Left hindlimb (tissue), 1 donor: ENCODE results near the gene WDR55.
"Not testable (repeated sequence)": the region's sequence is repeated elsewhere in the genome, so short reads cannot be mapped to it uniquely, and the experiment has no call there.

Experiments
- DNase-seq: peaks from one replicate; pipeline ENCODE4 v3.0.0-alpha.2; 2018

Gene WDR55

DNA sequence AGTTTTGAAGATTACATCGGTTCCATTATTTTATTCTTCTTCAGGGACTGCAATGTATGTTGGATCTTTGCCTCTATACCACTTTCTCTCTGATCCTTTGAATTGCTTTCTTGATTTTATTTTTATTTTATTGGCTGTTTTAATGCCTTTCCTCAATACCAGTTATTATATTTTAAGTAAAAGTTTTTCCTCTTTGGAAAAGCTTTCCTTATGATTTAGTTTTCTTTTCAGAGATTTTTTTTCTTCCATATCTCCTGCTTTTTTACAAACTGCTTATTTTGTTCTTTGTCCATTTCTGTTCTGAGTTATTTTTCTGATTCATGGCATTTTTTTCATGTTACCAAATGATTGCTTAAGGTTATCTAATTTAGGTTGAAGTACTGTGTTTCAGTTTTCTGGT, 47.1 kb downstream of the WDR55 start:
- DNase-seq, result no peak

- DNase-seq, result no peak
Observed at GRCh38 chr5:140713562-140714094, 48.9 kb downstream of the WDR55 start.

DNA sequence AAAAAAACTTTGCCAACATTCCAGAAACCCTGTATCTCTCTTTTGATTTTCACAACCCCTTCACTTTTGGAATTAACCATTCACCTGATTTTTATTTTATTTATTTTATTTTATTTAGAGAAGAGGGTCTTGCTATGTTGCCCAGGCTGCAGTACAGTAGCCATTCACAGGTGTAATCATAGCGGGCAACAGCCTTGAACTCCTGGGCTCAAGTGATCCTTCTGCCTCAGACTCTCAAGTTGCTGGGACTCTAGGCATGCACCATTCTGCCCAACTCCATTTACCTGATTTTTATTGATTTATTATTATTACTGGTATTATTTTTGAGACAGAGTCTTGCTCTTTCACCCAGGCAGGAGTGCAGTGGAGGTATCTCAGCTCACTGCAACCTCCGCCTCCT, 51.5 kb downstream of the WDR55 start:
- not testable (repeated sequence) for DNase-seq

- no peak for DNase-seq
Observed at GRCh38 chr5:140718266-140718592, 53.5 kb downstream of the WDR55 start.

DNA sequence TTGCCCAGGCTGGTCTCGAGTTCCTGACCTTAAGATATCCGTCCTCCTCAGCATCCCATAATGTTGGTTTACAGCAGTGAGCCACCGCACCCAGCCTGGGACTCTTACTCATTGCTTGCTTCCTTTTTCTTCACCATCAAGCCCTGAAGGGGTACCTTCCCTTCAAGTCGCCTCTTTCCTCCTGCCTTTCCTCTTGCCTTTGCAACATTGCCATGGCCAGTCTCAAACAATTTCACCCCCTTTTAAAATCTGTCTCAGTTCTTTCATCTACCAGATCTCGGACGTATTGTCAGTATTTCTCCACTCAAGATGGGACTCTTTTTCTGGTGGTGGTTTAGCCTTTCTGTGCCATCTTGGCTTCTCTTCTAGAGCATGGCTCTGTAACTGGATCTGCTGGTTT, 56.0 kb downstream of the WDR55 start:
- DNase-seq, result not testable (repeated sequence)

GRCh38 chr5:140721395-140721794, 56.7 kb downstream of the WDR55 start:
- not testable (repeated sequence) for DNase-seq
